Astrocyte (in vitro differentiated cells and primary cell): ENCODE results near the gene OR2S2. TPM values are rescaled to one million over a fixed set of nuclear protein-coding genes. Genes with fewer than 3 reads are reported as not detected.
A peak's percentile ranks its signal among the peaks of the same experiment; 100 is the strongest.

Experiments used
- DNase-seq: peaks from one replicate; pipeline ENCODE4 v3.0.0-alpha.2; 2010; ENCODE audit warnings: low read depth
- FAIRE-seq: peaks from 2 replicates; lab custom pipeline; 2011; peaks lifted over from hg19 to GRCh38; lab: Jason Lieb, UNC
- H2AFZ ChIP-seq: 2 replicates; pipeline ENCODE4 v1.6.0; 2012; ENCODE audit warnings: low read depth, low read length, inconsistent platforms
- H3K27ac ChIP-seq: 2 replicates; pipeline ENCODE4 v1.5.1; 2011; ENCODE audit warnings: low read depth, low read length, inconsistent platforms
- H3K27me3 ChIP-seq: 2 replicates; pipeline ENCODE4 v1.6.0; 2011; ENCODE audit warnings: low read length, inconsistent platforms; ENCODE audit not compliant: insufficient read depth
- H3K36me3 ChIP-seq: 2 replicates; pipeline ENCODE4 v1.5.1; 2011; ENCODE audit warnings: low read length, inconsistent platforms; ENCODE audit not compliant: insufficient read depth
- H3K4me1 ChIP-seq: 2 replicates; pipeline ENCODE4 v1.5.1; 2011; ENCODE audit warnings: low read length, inconsistent platforms; ENCODE audit not compliant: insufficient read depth
- H3K4me2 ChIP-seq: 2 replicates; pipeline ENCODE4 v1.6.0; 2012; ENCODE audit warnings: low read length, inconsistent platforms
- H3K4me3 ChIP-seq: 2 replicates; pipeline ENCODE4 v1.5.1; 2011; ENCODE audit warnings: low read depth, mild to moderate bottlenecking, low read length, inconsistent platforms; ENCODE audit not compliant: insufficient read depth
- H3K79me2 ChIP-seq: 2 replicates; pipeline ENCODE4 v1.6.0; 2012; ENCODE audit warnings: mild to moderate bottlenecking, low read length, inconsistent platforms; ENCODE audit not compliant: insufficient read depth
- H3K9ac ChIP-seq: 2 replicates; pipeline ENCODE4 v1.6.0; 2012; ENCODE audit warnings: mild to moderate bottlenecking, low read length, inconsistent platforms
- H3K9me3 ChIP-seq: 2 replicates; pipeline ENCODE4 v1.5.1; 2012; ENCODE audit warnings: low read depth, mild to moderate bottlenecking, low read length, inconsistent platforms; ENCODE audit not compliant: insufficient read depth
- H4K20me1 ChIP-seq: 2 replicates; pipeline ENCODE4 v1.6.0; 2012; ENCODE audit warnings: low read length, inconsistent platforms; ENCODE audit not compliant: insufficient read depth
- H3K27ac Mint-ChIP-seq: one replicate; pipeline ENCODE4 v1.8.0; 2021; ENCODE audit warnings: mild to moderate bottlenecking, mixed read lengths; ENCODE audit not compliant: unreplicated experiment
- H3K27me3 Mint-ChIP-seq: one replicate; pipeline ENCODE4 v1.8.0; 2021; ENCODE audit warnings: low read depth, mixed read lengths; ENCODE audit not compliant: unreplicated experiment
- H3K36me3 Mint-ChIP-seq: one replicate; pipeline ENCODE4 v1.8.0; 2021; ENCODE audit warnings: low read depth, mixed read lengths; ENCODE audit not compliant: unreplicated experiment
- H3K4me1 Mint-ChIP-seq: one replicate; pipeline ENCODE4 v1.8.0; 2021; ENCODE audit warnings: low read depth, mixed read lengths; ENCODE audit not compliant: unreplicated experiment
- H3K4me3 Mint-ChIP-seq: one replicate; pipeline ENCODE4 v1.8.0; 2021; ENCODE audit warnings: mild to moderate bottlenecking, moderate library complexity, mixed read lengths; ENCODE audit not compliant: unreplicated experiment
- H3K9me3 Mint-ChIP-seq: one replicate; pipeline ENCODE4 v1.8.0; 2021; ENCODE audit warnings: mild to moderate bottlenecking, mixed read lengths; ENCODE audit not compliant: unreplicated experiment
- CTCF ChIP-seq: IDR thresholded peaks from 2 replicates; pipeline ENCODE4 v1.5.1; 2011; ENCODE audit warnings: low read depth, mild to moderate bottlenecking, inconsistent platforms, low read length, moderate library complexity; ENCODE audit not compliant: insufficient read depth
- EZH2 ChIP-seq: IDR thresholded peaks from 2 replicates; pipeline ENCODE4 v1.6.1; 2012; ENCODE audit warnings: mild to moderate bottlenecking, low read length, inconsistent platforms; ENCODE audit not compliant: insufficient read depth
- total RNA-seq: library from RNA; stranded (reverse); gene quantifications from 2 replicates; pipeline ENCODE4 v1.2.1, GENCODE V29; 2021

OR2S2 gene
- total RNA-seq, 1 donor from 2014 or later = not detected

GRCh38 chr9:35948451-35948850 lies 9.5 kb downstream of the OR2S2 start:
- Histone ChIP-seq H3K4me3 (no peak overlapping the region), H3K79me2 (no peaks in the 10 kb centered on the region), H2AFZ (no peak overlapping the region), H3K27ac (no peak overlapping the region), H3K36me3 (no peaks in the 10 kb centered on the region), H4K20me1 (no peaks in the 10 kb centered on the region), H3K27me3 (no peaks in the 10 kb centered on the region), H3K4me1 (no peaks in the 10 kb centered on the region), H3K9me3 (no peaks in the 10 kb centered on the region), H3K9ac (no peak overlapping the region), H3K4me2 (no peak overlapping the region)
- Mint-ChIP-seq H3K36me3 (no peaks in the 10 kb centered on the region), H3K4me3 (no peak overlapping the region), H3K27ac (no peak overlapping the region), H3K27me3 (peaks cover 9% of the 10 kb centered on the region), H3K9me3 (peaks cover 3% of the 10 kb centered on the region), H3K4me1 (peaks cover 16% of the 10 kb centered on the region)
- DNase-seq = no peak
- no peak for FAIRE-seq
- TF ChIP-seq EZH2 = no peak
- TF ChIP-seq CTCF = no peak

- H3K4me3 ChIP-seq = no peak overlapping the region
- H3K4me2 ChIP-seq = peak overlapping the region; percentile 53
- H3K27ac ChIP-seq = no peak overlapping the region
- no peaks in the 10 kb centered on the region for H3K79me2 ChIP-seq
- H3K4me3 Mint-ChIP-seq = no peak overlapping the region
- no peaks in the 10 kb centered on the region for H3K9me3 ChIP-seq
- H3K36me3 ChIP-seq = no peaks in the 10 kb centered on the region
- FAIRE-seq (peak; percentile 82), DNase-seq (peak; percentile 58)
- H3K27me3 Mint-ChIP-seq = peaks cover 9% of the 10 kb centered on the region
- H3K36me3 Mint-ChIP-seq = no peaks in the 10 kb centered on the region
- no peak overlapping the region for H3K9ac ChIP-seq
- peak overlapping the region; percentile 82 for H2AFZ ChIP-seq
- TF ChIP-seq EZH2 = no peak
- TF ChIP-seq CTCF = peak; percentile 90
- H3K27me3 ChIP-seq = no peaks in the 10 kb centered on the region
- H3K4me1 Mint-ChIP-seq = peaks cover 16% of the 10 kb centered on the region
- no peaks in the 10 kb centered on the region for H4K20me1 ChIP-seq
- H3K27ac Mint-ChIP-seq = no peak overlapping the region
- no peaks in the 10 kb centered on the region for H3K4me1 ChIP-seq
- peaks cover 3% of the 10 kb centered on the region for H3K9me3 Mint-ChIP-seq
Measured at GRCh38 chr9:35945341-35946018, 12.5 kb downstream of the OR2S2 start.

GRCh38 chr9:35944841-35945240 lies 13.1 kb downstream of the OR2S2 start:
- no peak for TF ChIP-seq EZH2
- TF ChIP-seq CTCF = no peak
- H3K79me2 ChIP-seq = no peaks in the 10 kb centered on the region
- H4K20me1 ChIP-seq = no peaks in the 10 kb centered on the region
- no peaks in the 10 kb centered on the region for H3K27me3 ChIP-seq
- no peaks in the 10 kb centered on the region for H3K9me3 ChIP-seq
- Mint-ChIP-seq H3K27ac (no peak overlapping the region), H3K9me3 (peaks cover 3% of the 10 kb centered on the region), H3K27me3 (peaks cover 9% of the 10 kb centered on the region), H3K4me3 (no peak overlapping the region), H3K4me1 (peaks cover 19% of the 10 kb centered on the region), H3K36me3 (no peaks in the 10 kb centered on the region)
- FAIRE-seq (no peak), DNase-seq (no peak)
- H3K27ac ChIP-seq = no peak overlapping the region
- H3K4me3 ChIP-seq = no peak overlapping the region
- H3K36me3 ChIP-seq = no peaks in the 10 kb centered on the region
- no peak overlapping the region for H2AFZ ChIP-seq
- H3K4me1 ChIP-seq = no peaks in the 10 kb centered on the region
- no peak overlapping the region for H3K4me2 ChIP-seq
- no peak overlapping the region for H3K9ac ChIP-seq
